Liver (tissue), 9 donors: ENCODE data around the gene APPBP2. TPM values are rescaled to one million over a fixed set of nuclear protein-coding genes. Genes with fewer than 3 reads are reported as not detected.

Experiments
- DNase-seq: peaks from one replicate; pipeline ENCODE4 v3.0.0-alpha.2; 2017; ENCODE audit warnings: low spot score
- H3K27ac ChIP-seq, 2 donors: one replicate each; pipeline ENCODE4 v1.7.0; 2013; ENCODE audit warnings: inconsistent platforms in 2 of 2, low read length in 2 of 2, control low read depth in 1 of 2, low read depth in 1 of 2, mild to moderate bottlenecking in 1 of 2
- H3K27me3 ChIP-seq, 4 donors: one replicate each; pipeline versions ENCODE4 v1.6.1 to v1.7.0; 2013; ENCODE audit warnings: low read length in 3 of 4, inconsistent platforms in 1 of 4, mild to moderate bottlenecking in 1 of 4, moderate library complexity in 1 of 4; ENCODE audit not compliant: control insufficient read depth in 4 of 4, insufficient read depth in 4 of 4
- H3K36me3 ChIP-seq, 4 donors: one replicate each; pipeline versions ENCODE4 v1.6.1 to v1.7.0; 2013; ENCODE audit warnings: low read length in 3 of 4, mild to moderate bottlenecking in 3 of 4, low read depth in 1 of 4, moderate library complexity in 1 of 4; ENCODE audit not compliant: control insufficient read depth in 4 of 4, insufficient read depth in 3 of 4
- H3K4me1 ChIP-seq, 4 donors: one replicate each; pipeline versions ENCODE4 v1.6.1 to v1.7.0; 2013; ENCODE audit warnings: low read length in 3 of 4, mild to moderate bottlenecking in 3 of 4, moderate library complexity in 1 of 4; ENCODE audit not compliant: control insufficient read depth in 4 of 4, insufficient read depth in 4 of 4
- H3K4me3 ChIP-seq, 3 donors: one replicate each; pipeline versions ENCODE4 v1.6.1 to v1.7.0; 2013; ENCODE audit warnings: low read length in 3 of 3, control low read depth in 1 of 3, low read depth in 1 of 3, mild to moderate bottlenecking in 1 of 3
- H3K9ac ChIP-seq, 2 donors: one replicate each; pipeline ENCODE4 v1.7.0; 2013; ENCODE audit warnings: low read length in 2 of 2, mild to moderate bottlenecking in 2 of 2, moderate library complexity in 2 of 2, control low read depth in 1 of 2, low read depth in 1 of 2
- H3K9me3 ChIP-seq, 4 donors: one replicate each; pipeline versions ENCODE4 v1.6.1 to v1.7.0; 2013; ENCODE audit warnings: low read length in 3 of 4; ENCODE audit not compliant: control insufficient read depth in 4 of 4
- EGR1 ChIP-seq, 2 donors: IDR thresholded peaks; 2 replicates each; pipeline ENCODE4 v1.6.1; 2016 to 2018; ENCODE audit warnings: antibody characterized with exemption in 2 of 2, low read depth in 2 of 2
- FOXA1 ChIP-seq: IDR thresholded peaks from 2 replicates; pipeline ENCODE4 v1.6.1; 2016; ENCODE audit warnings: antibody characterized with exemption
- FOXA2 ChIP-seq: IDR thresholded peaks from 2 replicates; pipeline ENCODE4 v1.6.1; 2016; ENCODE audit warnings: antibody characterized with exemption
- GABPA ChIP-seq, 2 donors: IDR thresholded peaks in 1 of 2; conservative IDR thresholded peaks in 1 of 2; 2 replicates each; pipeline ENCODE4 v1.6.1; 2016; ENCODE audit warnings: antibody characterized with exemption in 2 of 2, mild to moderate bottlenecking in 1 of 2, moderate library complexity in 1 of 2
- HNF4A ChIP-seq, 2 donors: conservative IDR thresholded peaks; 2 replicates each; pipeline ENCODE4 v1.6.1; 2016; ENCODE audit warnings: antibody characterized with exemption in 2 of 2, mild to moderate bottlenecking in 2 of 2
- HNF4G ChIP-seq: IDR thresholded peaks from 2 replicates; pipeline ENCODE4 v1.6.1; 2016; ENCODE audit warnings: antibody characterized with exemption
- JUND ChIP-seq, 2 donors: IDR thresholded peaks; 2 replicates each; pipeline ENCODE4 v1.6.1; 2016; ENCODE audit warnings: antibody characterized with exemption in 2 of 2
- RAD21 ChIP-seq, 2 donors: IDR thresholded peaks; 2 replicates each; pipeline ENCODE4 v1.6.1; 2016; ENCODE audit warnings: antibody characterized with exemption in 2 of 2, mild to moderate bottlenecking in 2 of 2
- SP1 ChIP-seq: IDR thresholded peaks from 2 replicates; pipeline ENCODE4 v1.6.1; 2018; ENCODE audit warnings: antibody characterized with exemption, mild to moderate bottlenecking
- TAF1 ChIP-seq: conservative IDR thresholded peaks from 2 replicates; pipeline ENCODE4 v1.6.1; 2016; ENCODE audit warnings: antibody characterized with exemption, mild to moderate bottlenecking
- YY1 ChIP-seq: IDR thresholded peaks from 2 replicates; pipeline ENCODE4 v1.6.1; 2016; ENCODE audit warnings: antibody characterized with exemption, mild to moderate bottlenecking
- WGBS: extraction: QIAGEN DNeasy Blood & Tissue Kit; methylation state at CpG from one replicate; pipeline ENCODE4 v1.1.7; 2013; 5-methylcytosine and 5-hydroxymethylcytosine counted together
- polyA plus RNA-seq, 2 donors: library from polyadenylated mRNA; stranded (reverse) in 1 of 2; unstranded in 1 of 2; fragments of 200-250 nt in 1 of 2; fragments of >200 nt in 1 of 2; fragmentation: Nextera tagmentation in 1 of 2; extraction: Ambion mirVana in 1 of 2; gene quantifications; one replicate each; pipeline versions ENCODE4 v1.2.1 to v1.2.3, GENCODE V29; 2013 to 2015
- total RNA-seq, 2 donors: library from RNA; depleted of rRNA; stranded (reverse); fragments of >200 nt; gene quantifications; one replicate each; pipeline ENCODE4 v1.2.3, GENCODE V29; 2014
- TF ChIP-seq, protein P1 (sequence below): IDR thresholded peaks from 2 replicates; pipeline ENCODE4 v1.6.1; 2016; ENCODE audit warnings: antibody characterized with exemption
- TF ChIP-seq, protein P2 (sequence below): fragments of 150-350 bp; IDR thresholded peaks from 2 replicates; pipeline ENCODE4 v1.5.1; 2017; ENCODE audit warnings: improper control_type of control experiment, low read depth, low read length; ENCODE audit not compliant: missing input control
- TF ChIP-seq, protein P3 (sequence below): IDR thresholded peaks from 2 replicates; pipeline ENCODE4 v1.6.1; 2016; ENCODE audit warnings: antibody characterized with exemption
- TF ChIP-seq, protein P4 (sequence below): IDR thresholded peaks from 2 replicates; pipeline ENCODE4 v1.6.1; 2016; ENCODE audit warnings: antibody characterized with exemption, mild to moderate bottlenecking
- TF ChIP-seq, protein P5 (sequence below): IDR thresholded peaks from 2 replicates; pipeline ENCODE4 v1.6.1; 2016; ENCODE audit warnings: antibody characterized with exemption
- donor health status: healthy.
- donor health status: healthy.
- donor health status: healthy.
- donor health status: healthy.
- donor health status: healthy.

APPBP2 gene
- total and polyA plus RNA-seq, 4 donors = 4.6 to 17.3 (median 9.2) TPM

DNA sequence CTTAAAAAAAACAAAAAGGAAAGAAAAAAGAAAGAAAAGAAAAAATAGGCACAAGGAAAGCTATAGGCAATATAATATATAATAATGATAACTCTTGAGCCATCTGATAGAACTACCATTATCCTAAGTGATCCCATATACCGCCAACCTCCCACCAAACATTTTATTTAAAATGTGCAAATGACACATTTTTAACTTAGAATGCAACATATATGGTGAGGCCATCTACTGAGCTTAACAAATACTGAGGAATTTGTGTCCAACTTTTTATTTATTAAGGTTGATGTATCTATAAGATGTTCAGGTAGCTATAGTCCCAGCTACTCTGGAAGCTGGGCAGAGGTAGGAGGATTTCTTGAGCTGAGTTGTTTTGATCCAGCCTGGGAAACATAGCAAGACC is 14.4 kb upstream of the APPBP2 start (continued):
- TF ChIP-seq, protein P1, sequence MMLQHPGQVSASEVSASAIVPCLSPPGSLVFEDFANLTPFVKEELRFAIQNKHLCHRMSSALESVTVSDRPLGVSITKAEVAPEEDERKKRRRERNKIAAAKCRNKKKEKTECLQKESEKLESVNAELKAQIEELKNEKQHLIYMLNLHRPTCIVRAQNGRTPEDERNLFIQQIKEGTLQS = no peak
- TF ChIP-seq RAD21 (IDR thresholded peaks at IDR 0.05) = no peak

DNA sequence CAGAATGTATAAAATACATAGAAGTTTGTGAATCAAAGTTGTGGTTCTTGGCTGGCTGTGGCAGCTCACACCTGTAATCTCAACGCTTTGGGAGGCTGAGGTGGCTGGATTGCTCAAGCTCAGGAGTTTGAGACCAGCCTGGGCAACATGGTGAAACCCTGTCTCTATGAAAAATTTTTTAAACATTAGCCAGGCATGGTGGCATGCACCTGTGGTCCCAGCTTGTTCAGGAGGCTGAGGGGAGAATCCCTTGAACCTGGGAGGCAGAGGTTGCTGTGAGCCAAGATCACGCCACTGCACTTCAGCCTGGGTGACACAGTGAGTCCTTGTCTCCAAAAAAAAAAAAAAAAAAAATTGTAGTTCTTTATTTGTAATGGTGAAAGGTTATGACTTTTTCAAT is 13.8 kb upstream of the APPBP2 start:
- WGBS = 84% methylated on average over 2 of the region's 2 CpGs
- DNase-seq = no peak
- H3K9me3 ChIP-seq = no peaks in the 10 kb centered on the region
- no peak overlapping the region for H3K4me3 ChIP-seq
- H3K36me3 ChIP-seq = no peaks in the 10 kb centered on the region
- no peak overlapping the region for H3K9ac ChIP-seq
- H3K27ac ChIP-seq = no peak overlapping the region
- H3K27me3 ChIP-seq = no peaks in the 10 kb centered on the region
- no peak for TF ChIP-seq SP1
- TF ChIP-seq JUND (IDR thresholded peaks at IDR 0.05) = no peak
- TF ChIP-seq EGR1 (IDR thresholded peaks at IDR 0.05; ENCODE audit: low read depth in 2 of 2) = no peak
- no peak for TF ChIP-seq TAF1
- no peak for TF ChIP-seq FOXA1
- no peak for TF ChIP-seq YY1
- TF ChIP-seq HNF4G = no peak
- TF ChIP-seq, protein P2, sequence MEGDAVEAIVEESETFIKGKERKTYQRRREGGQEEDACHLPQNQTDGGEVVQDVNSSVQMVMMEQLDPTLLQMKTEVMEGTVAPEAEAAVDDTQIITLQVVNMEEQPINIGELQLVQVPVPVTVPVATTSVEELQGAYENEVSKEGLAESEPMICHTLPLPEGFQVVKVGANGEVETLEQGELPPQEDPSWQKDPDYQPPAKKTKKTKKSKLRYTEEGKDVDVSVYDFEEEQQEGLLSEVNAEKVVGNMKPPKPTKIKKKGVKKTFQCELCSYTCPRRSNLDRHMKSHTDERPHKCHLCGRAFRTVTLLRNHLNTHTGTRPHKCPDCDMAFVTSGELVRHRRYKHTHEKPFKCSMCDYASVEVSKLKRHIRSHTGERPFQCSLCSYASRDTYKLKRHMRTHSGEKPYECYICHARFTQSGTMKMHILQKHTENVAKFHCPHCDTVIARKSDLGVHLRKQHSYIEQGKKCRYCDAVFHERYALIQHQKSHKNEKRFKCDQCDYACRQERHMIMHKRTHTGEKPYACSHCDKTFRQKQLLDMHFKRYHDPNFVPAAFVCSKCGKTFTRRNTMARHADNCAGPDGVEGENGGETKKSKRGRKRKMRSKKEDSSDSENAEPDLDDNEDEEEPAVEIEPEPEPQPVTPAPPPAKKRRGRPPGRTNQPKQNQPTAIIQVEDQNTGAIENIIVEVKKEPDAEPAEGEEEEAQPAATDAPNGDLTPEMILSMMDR = no peak
- TF ChIP-seq, protein P1 = no peak
- TF ChIP-seq, protein P3, sequence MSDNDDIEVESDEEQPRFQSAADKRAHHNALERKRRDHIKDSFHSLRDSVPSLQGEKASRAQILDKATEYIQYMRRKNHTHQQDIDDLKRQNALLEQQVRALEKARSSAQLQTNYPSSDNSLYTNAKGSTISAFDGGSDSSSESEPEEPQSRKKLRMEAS = no peak
- no peak for TF ChIP-seq RAD21 (IDR thresholded peaks at IDR 0.05)
- no peak for TF ChIP-seq HNF4A (conservative IDR thresholded peaks at IDR 0.05)
- TF ChIP-seq, protein P4, sequence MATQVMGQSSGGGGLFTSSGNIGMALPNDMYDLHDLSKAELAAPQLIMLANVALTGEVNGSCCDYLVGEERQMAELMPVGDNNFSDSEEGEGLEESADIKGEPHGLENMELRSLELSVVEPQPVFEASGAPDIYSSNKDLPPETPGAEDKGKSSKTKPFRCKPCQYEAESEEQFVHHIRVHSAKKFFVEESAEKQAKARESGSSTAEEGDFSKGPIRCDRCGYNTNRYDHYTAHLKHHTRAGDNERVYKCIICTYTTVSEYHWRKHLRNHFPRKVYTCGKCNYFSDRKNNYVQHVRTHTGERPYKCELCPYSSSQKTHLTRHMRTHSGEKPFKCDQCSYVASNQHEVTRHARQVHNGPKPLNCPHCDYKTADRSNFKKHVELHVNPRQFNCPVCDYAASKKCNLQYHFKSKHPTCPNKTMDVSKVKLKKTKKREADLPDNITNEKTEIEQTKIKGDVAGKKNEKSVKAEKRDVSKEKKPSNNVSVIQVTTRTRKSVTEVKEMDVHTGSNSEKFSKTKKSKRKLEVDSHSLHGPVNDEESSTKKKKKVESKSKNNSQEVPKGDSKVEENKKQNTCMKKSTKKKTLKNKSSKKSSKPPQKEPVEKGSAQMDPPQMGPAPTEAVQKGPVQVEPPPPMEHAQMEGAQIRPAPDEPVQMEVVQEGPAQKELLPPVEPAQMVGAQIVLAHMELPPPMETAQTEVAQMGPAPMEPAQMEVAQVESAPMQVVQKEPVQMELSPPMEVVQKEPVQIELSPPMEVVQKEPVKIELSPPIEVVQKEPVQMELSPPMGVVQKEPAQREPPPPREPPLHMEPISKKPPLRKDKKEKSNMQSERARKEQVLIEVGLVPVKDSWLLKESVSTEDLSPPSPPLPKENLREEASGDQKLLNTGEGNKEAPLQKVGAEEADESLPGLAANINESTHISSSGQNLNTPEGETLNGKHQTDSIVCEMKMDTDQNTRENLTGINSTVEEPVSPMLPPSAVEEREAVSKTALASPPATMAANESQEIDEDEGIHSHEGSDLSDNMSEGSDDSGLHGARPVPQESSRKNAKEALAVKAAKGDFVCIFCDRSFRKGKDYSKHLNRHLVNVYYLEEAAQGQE = no peak
- TF ChIP-seq, protein P5, sequence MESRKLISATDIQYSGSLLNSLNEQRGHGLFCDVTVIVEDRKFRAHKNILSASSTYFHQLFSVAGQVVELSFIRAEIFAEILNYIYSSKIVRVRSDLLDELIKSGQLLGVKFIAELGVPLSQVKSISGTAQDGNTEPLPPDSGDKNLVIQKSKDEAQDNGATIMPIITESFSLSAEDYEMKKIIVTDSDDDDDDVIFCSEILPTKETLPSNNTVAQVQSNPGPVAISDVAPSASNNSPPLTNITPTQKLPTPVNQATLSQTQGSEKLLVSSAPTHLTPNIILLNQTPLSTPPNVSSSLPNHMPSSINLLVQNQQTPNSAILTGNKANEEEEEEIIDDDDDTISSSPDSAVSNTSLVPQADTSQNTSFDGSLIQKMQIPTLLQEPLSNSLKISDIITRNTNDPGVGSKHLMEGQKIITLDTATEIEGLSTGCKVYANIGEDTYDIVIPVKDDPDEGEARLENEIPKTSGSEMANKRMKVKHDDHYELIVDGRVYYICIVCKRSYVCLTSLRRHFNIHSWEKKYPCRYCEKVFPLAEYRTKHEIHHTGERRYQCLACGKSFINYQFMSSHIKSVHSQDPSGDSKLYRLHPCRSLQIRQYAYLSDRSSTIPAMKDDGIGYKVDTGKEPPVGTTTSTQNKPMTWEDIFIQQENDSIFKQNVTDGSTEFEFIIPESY = no peak
- TF ChIP-seq FOXA2 = no peak
- TF ChIP-seq GABPA (IDR thresholded peaks at IDR 0.05 in 1 of 2, conservative IDR thresholded peaks at IDR 0.05 in 1 of 2) = no peak
- no peaks in the 10 kb centered on the region for H3K4me1 ChIP-seq
